K562 (cell line): ENCODE measurements around the gene MYBPC3. TPM values are rescaled to one million over a fixed set of nuclear protein-coding genes. Genes with fewer than 3 reads are reported as not detected.

Experiments used
- ATAC-seq: fragments of 200-7000 bp; cut with Tn5 transposase; 3 replicates; pipeline ENCODE4 v1.9.1; 2020; ENCODE audit warnings: moderate library complexity
- BruUV-seq: library from RNA; stranded (reverse); fragments of 400-500 nt; replicated peaks from 2 replicates; lab custom pipeline; 2021; lab: Mats Ljungman, UMichigan
- CTCF ChIA-PET: fragments of 300-600 bp; formaldehyde crosslinking; extraction: SDS; loops from one replicate; lab custom pipeline; 2021; ENCODE audit warnings: low intra/inter-chr PET ratio; lab: Yijun Ruan, JAX
- POLR2A ChIA-PET: fragments of 300-600, 350-650 bp; sonication (Branson Sonifier 250); formaldehyde crosslinking; extraction: SDS; loops from one replicate; lab custom pipeline; 2021; ENCODE audit warnings: antibody characterized with exemption, inconsistent platforms; lab: Yijun Ruan, JAX
- DNase-seq, 4 experiments: peaks; one replicate each; pipeline versions ENCODE4 v3.0.0 to v3.0.0-alpha.2; 2011 to 2018; ENCODE audit warnings: low spot score in 3 of 4, mixed read lengths in 3 of 4; ENCODE audit errors: extremely low read depth in 1 of 4
- FAIRE-seq: peaks from 2 replicates; lab custom pipeline; 2011; peaks lifted over from hg19 to GRCh38; lab: Jason Lieb, UNC
- H2AFZ ChIP-seq: 2 replicates; pipeline ENCODE4 v1.6.0; 2011; ENCODE audit warnings: low read depth, low read length, control low read depth, inconsistent platforms
- H3K27ac ChIP-seq: fragments of 200-600 bp; 3 replicates; pipeline ENCODE4 v1.8.0; 2011; ENCODE audit warnings: low read depth, mild to moderate bottlenecking, control low read depth, inconsistent platforms, low read length, moderate library complexity, mixed read lengths; ENCODE audit errors: extremely low read depth
- H3K27me3 ChIP-seq, 2 experiments: fragments of 300-600 bp in 1 of 2; 2 replicates in 1 of 2; 3 replicates in 1 of 2; pipeline versions ENCODE4 v1.6.0 to v1.8.0; 2011; ENCODE audit warnings: inconsistent platforms in 2 of 2, low read length in 2 of 2, mild to moderate bottlenecking in 1 of 2, mixed read lengths in 1 of 2, moderate library complexity in 1 of 2; ENCODE audit not compliant: control insufficient read depth in 2 of 2, insufficient read depth in 2 of 2
- H3K36me3 ChIP-seq: fragments of 300-600 bp; 3 replicates; pipeline ENCODE4 v1.8.0; 2011; ENCODE audit warnings: mild to moderate bottlenecking, low read length, inconsistent platforms; ENCODE audit not compliant: control insufficient read depth, insufficient read depth
- H3K4me1 ChIP-seq, 2 experiments: fragments of 200-600 bp in 1 of 2; replicated peaks in 1 of 2; 2 replicates in 1 of 2; 3 replicates in 1 of 2; pipeline versions ENCODE4 v1.5.1 to v1.8.0; 2011; ENCODE audit warnings: inconsistent platforms in 2 of 2, low read length in 2 of 2, mild to moderate bottlenecking in 1 of 2, mixed read lengths in 1 of 2, moderate library complexity in 1 of 2; ENCODE audit not compliant: control insufficient read depth in 2 of 2, insufficient read depth in 2 of 2
- H3K4me2 ChIP-seq: 2 replicates; pipeline ENCODE4 v1.6.1; 2011; ENCODE audit warnings: low read length, control low read depth, inconsistent platforms, mixed read lengths; ENCODE audit not compliant: insufficient read depth
- H3K4me3 ChIP-seq: fragments of 200-600 bp; sonication (generic), shearing (Covaris generic); 2 replicates; pipeline ENCODE4 v1.5.1; 2016; ENCODE audit warnings: control low read depth, inconsistent platforms
- H3K79me2 ChIP-seq: fragments of 200-600 bp; 3 replicates; pipeline ENCODE4 v1.8.0; 2011; ENCODE audit warnings: low read length, inconsistent platforms; ENCODE audit not compliant: control insufficient read depth, insufficient read depth
- H3K9ac ChIP-seq, 2 experiments: 2 replicates each; pipeline versions ENCODE4 v1.6.0 to v1.6.1; 2011; ENCODE audit warnings: low read depth in 2 of 2, low read length in 2 of 2, control low read depth in 1 of 2, inconsistent platforms in 1 of 2, mild to moderate bottlenecking in 1 of 2, mixed read lengths in 1 of 2; ENCODE audit not compliant: insufficient read depth in 1 of 2
- H3K9me1 ChIP-seq: one replicate; pipeline ENCODE4 v1.6.0; 2011; ENCODE audit warnings: inconsistent platforms, mild to moderate bottlenecking, low read length, moderate library complexity; ENCODE audit not compliant: control insufficient read depth, insufficient read depth
- H3K9me3 ChIP-seq: replicated peaks from 2 replicates; pipeline ENCODE4 v1.5.1; 2011; ENCODE audit warnings: low read depth, low read length, inconsistent platforms; ENCODE audit not compliant: control insufficient read depth, insufficient read depth
- H4K20me1 ChIP-seq: replicated peaks from 2 replicates; pipeline ENCODE4 v1.6.1; 2011; ENCODE audit warnings: low read length, inconsistent platforms, mixed read lengths; ENCODE audit not compliant: control insufficient read depth, insufficient read depth
- CBFB ChIP-seq: sonication (generic); formaldehyde crosslinking; IDR thresholded peaks from 2 replicates; pipeline ENCODE4 v1.4.0; 2020; ENCODE audit warnings: mild to moderate bottlenecking, missing genetic modification reagents
- CHD2 ChIP-seq: IDR thresholded peaks from 2 replicates; pipeline ENCODE4 v1.6.1; 2011; ENCODE audit warnings: low read depth, low read length
- DIDO1 ChIP-seq: fragments of 450-650 bp; IDR thresholded peaks from 2 replicates; pipeline ENCODE4 v1.6.1; 2016; ENCODE audit warnings: low read depth, missing biosample characterization, missing genetic modification characterization
- HIVEP1 ChIP-seq: fragments of 250-450 bp; sonication (Bioruptor Pico); IDR thresholded peaks from 2 replicates; pipeline ENCODE4 v1.4.0; 2020; ENCODE audit warnings: mild to moderate bottlenecking
- TCFL5 ChIP-seq: fragments of 250-450 bp; sonication (Bioruptor Pico); conservative IDR thresholded peaks from 2 replicates; pipeline ENCODE4 v1.6.1; 2021; ENCODE audit warnings: mild to moderate bottlenecking, moderate library complexity, matching md5 sums
- XRCC5 ChIP-seq: fragments of 200-400 bp; formaldehyde crosslinking; IDR thresholded peaks from 2 replicates; pipeline ENCODE4 v1.6.1; 2017; ENCODE audit warnings: low read depth, mild to moderate bottlenecking, low read length
- ZNF134 ChIP-seq: fragments of 250-450 bp; sonication (Bioruptor Pico); conservative IDR thresholded peaks from 2 replicates; pipeline ENCODE4 v1.4.0; 2020
- WGBS: fragments of 100-300 bp; shearing (Covaris generic); methylation state at CpG from one replicate; pipeline ENCODE4 v1.1.6; 2016; ENCODE audit warnings: low coverage, mixed read lengths; ENCODE audit not compliant: insufficient coverage; ENCODE audit errors: missing lambda C conversion rate; 5-methylcytosine and 5-hydroxymethylcytosine counted together
- in situ Hi-C: fragments of 300-500 bp; cut with MboI; formaldehyde crosslinking; loops from 4 replicates; pipeline ENCODE4 v1.15.0; 2018; ENCODE audit warnings: inconsistent platforms, mixed read lengths
- intact Hi-C: fragments of 100-400 bp; cut with micrococcal nuclease; formaldehyde crosslinking; loops from 2 replicates; pipeline ENCODE4 v1.14.2; 2022
- polyA plus RNA-seq, 8 experiments: library from polyadenylated mRNA; depleted of rRNA in 4 of 8; stranded (reverse) in 5 of 8; unstranded in 3 of 8; fragments of >200 nt; fragmentation: Nextera tagmentation in 2 of 8; fragmentation: Illumina TruSeq in 1 of 8; extraction: Ambion mirVana in 2 of 8; extraction: Trizol in 1 of 8; gene quantifications; 2 replicates each; pipeline versions ENCODE4 v1.2.1 to v1.2.3, GENCODE V29; 2011 to 2014; ENCODE audit warnings: inconsistent platforms in 1 of 8, missing spikeins in 1 of 8
- total RNA-seq, 7 experiments: library from RNA; depleted of rRNA in 6 of 7; stranded (reverse); fragments of >200 nt in 6 of 7; fragmentation: Illumina TruSeq in 2 of 7; extraction: Trizol in 2 of 7; gene quantifications; 2 replicates each; pipeline versions ENCODE4 v1.2.1 to v1.2.3, GENCODE V29; 2011 to 2021; ENCODE audit warnings: low replicate concordance in 1 of 7
- TF ChIP-seq, protein P1 (sequence below), 3 experiments: IDR thresholded peaks in 2 of 3; conservative IDR thresholded peaks in 1 of 3; 2 replicates each; pipeline ENCODE4 v1.5.1; 2011 to 2012; ENCODE audit warnings: low read length in 3 of 3, mild to moderate bottlenecking in 3 of 3, control low read depth in 2 of 3, improper control_type of control experiment in 1 of 3, inconsistent platforms in 1 of 3, low read depth in 1 of 3, mixed read lengths in 1 of 3, moderate library complexity in 1 of 3; ENCODE audit not compliant: insufficient read depth in 2 of 3
- TF ChIP-seq, protein P2 (sequence below): fragments of 250-450 bp; sonication (Bioruptor Pico); IDR thresholded peaks from 2 replicates; pipeline ENCODE4 v1.8.0; 2022; ENCODE audit warnings: inconsistent platforms, mild to moderate bottlenecking, moderate library complexity, borderline replicate concordance
- TF ChIP-seq, protein P3 (sequence below): sonication (generic); formaldehyde crosslinking; IDR thresholded peaks from 2 replicates; pipeline ENCODE4 v1.8.1; 2023; ENCODE audit warnings: mild to moderate bottlenecking, missing genetic modification reagents
- TF ChIP-seq, protein P4 (sequence below): fragments of 250-450 bp; sonication (Bioruptor Pico); IDR thresholded peaks from 2 replicates; pipeline ENCODE4 v1.5.1; 2021; ENCODE audit warnings: mild to moderate bottlenecking

MYBPC3 gene
- total and polyA plus RNA-seq, 9 of the 15 experiments (the other 6 are each of a cell fraction or from before 2014, with no cell fraction given) = 0.01 TPM; not detected in 8

DNA sequence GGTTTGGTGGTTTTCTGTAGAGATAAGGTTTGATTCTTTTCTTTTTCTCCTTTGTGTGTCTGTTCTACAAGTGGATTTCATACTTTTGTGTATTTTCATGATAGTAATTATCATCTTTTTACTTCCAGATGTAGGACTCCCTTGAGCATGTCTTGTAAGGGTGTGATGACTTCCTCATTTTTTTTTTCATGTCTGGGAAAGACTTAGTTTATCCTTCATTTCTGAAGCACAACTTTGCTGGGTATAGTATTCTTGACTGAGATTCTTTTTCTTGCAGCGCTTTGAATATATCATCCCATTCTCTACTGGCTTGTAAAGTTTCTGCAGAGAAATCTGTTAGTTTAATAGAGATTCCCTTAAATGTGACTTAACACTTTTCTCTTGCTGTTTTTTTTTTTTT is 49.6 kb downstream of the MYBPC3 start (continued):
- TF ChIP-seq, protein P1, sequence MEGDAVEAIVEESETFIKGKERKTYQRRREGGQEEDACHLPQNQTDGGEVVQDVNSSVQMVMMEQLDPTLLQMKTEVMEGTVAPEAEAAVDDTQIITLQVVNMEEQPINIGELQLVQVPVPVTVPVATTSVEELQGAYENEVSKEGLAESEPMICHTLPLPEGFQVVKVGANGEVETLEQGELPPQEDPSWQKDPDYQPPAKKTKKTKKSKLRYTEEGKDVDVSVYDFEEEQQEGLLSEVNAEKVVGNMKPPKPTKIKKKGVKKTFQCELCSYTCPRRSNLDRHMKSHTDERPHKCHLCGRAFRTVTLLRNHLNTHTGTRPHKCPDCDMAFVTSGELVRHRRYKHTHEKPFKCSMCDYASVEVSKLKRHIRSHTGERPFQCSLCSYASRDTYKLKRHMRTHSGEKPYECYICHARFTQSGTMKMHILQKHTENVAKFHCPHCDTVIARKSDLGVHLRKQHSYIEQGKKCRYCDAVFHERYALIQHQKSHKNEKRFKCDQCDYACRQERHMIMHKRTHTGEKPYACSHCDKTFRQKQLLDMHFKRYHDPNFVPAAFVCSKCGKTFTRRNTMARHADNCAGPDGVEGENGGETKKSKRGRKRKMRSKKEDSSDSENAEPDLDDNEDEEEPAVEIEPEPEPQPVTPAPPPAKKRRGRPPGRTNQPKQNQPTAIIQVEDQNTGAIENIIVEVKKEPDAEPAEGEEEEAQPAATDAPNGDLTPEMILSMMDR (IDR thresholded peaks at IDR 0.05 in 2 of 3, conservative IDR thresholded peaks at IDR 0.05 in 1 of 3; ENCODE audit: insufficient read depth in 2 of 3, low read depth in 1 of 3, low read length in 3 of 3) = no peak
- TF ChIP-seq CHD2 (no peak), ZNF134 (CRISPR knock-in tag) (no peak), TCFL5 (CRISPR knock-in tag) (no peak)

DNA sequence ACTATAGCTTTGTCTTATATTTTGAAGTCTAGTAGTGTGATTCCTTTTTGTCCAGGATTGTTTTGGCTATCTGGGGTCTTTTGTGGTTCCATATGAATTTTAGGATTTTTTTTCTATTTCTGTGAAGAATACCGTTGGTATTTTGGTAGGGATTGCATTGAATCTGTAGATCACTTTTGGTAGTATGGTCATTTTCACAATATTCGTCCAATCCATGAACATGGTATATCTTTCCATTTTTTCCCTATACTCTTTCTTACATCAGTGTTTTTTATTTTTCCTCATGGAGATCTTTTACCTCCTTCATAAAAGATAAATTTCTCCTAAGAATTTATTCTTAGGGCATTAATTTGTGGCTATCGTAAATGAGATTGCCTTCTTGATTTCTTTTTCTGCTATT is 53.4 kb downstream of the MYBPC3 start:
- no TSS peak for BruUV-seq
- POLR2A ChIA-PET = interaction anchor here (0.6 kb wide), 1 partner anchor 75 kb away, joined by 3 read pairs; no protein-coding TSS in a partner anchor
- TF ChIP-seq XRCC5 (no peak), CBFB (CRISPR knock-in tag) (no peak), DIDO1 (tag) (no peak), HIVEP1 (CRISPR knock-in tag) (no peak)
- TF ChIP-seq, protein P2, sequence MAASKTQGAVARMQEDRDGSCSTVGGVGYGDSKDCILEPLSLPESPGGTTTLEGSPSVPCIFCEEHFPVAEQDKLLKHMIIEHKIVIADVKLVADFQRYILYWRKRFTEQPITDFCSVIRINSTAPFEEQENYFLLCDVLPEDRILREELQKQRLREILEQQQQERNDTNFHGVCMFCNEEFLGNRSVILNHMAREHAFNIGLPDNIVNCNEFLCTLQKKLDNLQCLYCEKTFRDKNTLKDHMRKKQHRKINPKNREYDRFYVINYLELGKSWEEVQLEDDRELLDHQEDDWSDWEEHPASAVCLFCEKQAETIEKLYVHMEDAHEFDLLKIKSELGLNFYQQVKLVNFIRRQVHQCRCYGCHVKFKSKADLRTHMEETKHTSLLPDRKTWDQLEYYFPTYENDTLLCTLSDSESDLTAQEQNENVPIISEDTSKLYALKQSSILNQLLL = no peak
- TF ChIP-seq, protein P3, sequence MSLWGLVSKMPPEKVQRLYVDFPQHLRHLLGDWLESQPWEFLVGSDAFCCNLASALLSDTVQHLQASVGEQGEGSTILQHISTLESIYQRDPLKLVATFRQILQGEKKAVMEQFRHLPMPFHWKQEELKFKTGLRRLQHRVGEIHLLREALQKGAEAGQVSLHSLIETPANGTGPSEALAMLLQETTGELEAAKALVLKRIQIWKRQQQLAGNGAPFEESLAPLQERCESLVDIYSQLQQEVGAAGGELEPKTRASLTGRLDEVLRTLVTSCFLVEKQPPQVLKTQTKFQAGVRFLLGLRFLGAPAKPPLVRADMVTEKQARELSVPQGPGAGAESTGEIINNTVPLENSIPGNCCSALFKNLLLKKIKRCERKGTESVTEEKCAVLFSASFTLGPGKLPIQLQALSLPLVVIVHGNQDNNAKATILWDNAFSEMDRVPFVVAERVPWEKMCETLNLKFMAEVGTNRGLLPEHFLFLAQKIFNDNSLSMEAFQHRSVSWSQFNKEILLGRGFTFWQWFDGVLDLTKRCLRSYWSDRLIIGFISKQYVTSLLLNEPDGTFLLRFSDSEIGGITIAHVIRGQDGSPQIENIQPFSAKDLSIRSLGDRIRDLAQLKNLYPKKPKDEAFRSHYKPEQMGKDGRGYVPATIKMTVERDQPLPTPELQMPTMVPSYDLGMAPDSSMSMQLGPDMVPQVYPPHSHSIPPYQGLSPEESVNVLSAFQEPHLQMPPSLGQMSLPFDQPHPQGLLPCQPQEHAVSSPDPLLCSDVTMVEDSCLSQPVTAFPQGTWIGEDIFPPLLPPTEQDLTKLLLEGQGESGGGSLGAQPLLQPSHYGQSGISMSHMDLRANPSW (CRISPR knock-in tag) = no peak
- TF ChIP-seq, protein P4, sequence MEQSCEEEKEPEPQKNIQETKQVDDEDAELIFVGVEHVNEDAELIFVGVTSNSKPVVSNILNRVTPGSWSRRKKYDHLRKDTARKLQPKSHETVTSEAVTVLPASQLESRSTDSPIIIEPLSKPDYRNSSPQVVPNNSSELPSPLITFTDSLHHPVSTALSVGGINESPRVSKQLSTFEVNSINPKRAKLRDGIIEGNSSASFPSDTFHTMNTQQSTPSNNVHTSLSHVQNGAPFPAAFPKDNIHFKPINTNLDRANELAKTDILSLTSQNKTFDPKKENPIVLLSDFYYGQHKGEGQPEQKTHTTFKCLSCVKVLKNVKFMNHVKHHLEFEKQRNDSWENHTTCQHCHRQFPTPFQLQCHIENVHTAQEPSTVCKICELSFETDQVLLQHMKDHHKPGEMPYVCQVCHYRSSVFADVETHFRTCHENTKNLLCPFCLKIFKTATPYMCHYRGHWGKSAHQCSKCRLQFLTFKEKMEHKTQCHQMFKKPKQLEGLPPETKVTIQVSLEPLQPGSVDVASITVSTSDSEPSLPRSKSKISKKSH (CRISPR knock-in tag) = no peak

More for the DNA sequence above, 53.4 kb downstream of the MYBPC3 start:
- H2AFZ ChIP-seq = no peak overlapping the region
- FAIRE-seq (no peak), DNase-seq (no peak), ATAC-seq (no peak)
- CTCF ChIA-PET = interaction anchor here (0.6 kb wide), 1 partner anchor 142 kb away, joined by 5 read pairs; no protein-coding TSS in a partner anchor
- in situ Hi-C loops = no loop called here
- no peaks in the 10 kb centered on the region for H3K9me1 ChIP-seq
- no peaks in the 10 kb centered on the region for H3K27me3 ChIP-seq
- H3K4me1 ChIP-seq = no peaks in the 10 kb centered on the region
- H3K79me2 ChIP-seq = no peaks in the 10 kb centered on the region
- 98% methylated on average over 3 of the region's 3 CpGs for WGBS
- peaks cover 79% of the 10 kb centered on the region for H3K36me3 ChIP-seq
- H3K9ac ChIP-seq = no peak overlapping the region
- H3K4me3 ChIP-seq = no peak overlapping the region
- H4K20me1 ChIP-seq = no peaks in the 10 kb centered on the region
- intact Hi-C loops = no loop called here
- no peak overlapping the region for H3K27ac ChIP-seq
- H3K4me2 ChIP-seq = no peak overlapping the region
- no peaks in the 10 kb centered on the region for H3K9me3 ChIP-seq
